ENCODE data around the gene C19orf38. TPM values are rescaled to one million over a fixed set of nuclear protein-coding genes. Genes with fewer than 3 reads are reported as not detected.

C19orf38 gene
- polyA plus RNA-seq, 3 donors: 1.3 to 2.5 (median 2.0) TPM

Other genes with a start within 250 kb of the C19orf38 start
- 100 to 1,000 TPM; 175 to 191 (median 187) TPM for gene SLC44A2, start 222.9 kb upstream of the C19orf38 start, polyA plus RNA-seq (ENCODE audit: insufficient read length in 3 of 3)
- 100 to 1,000 TPM; 295 to 328 (median 301) TPM for gene ILF3, start 194.1 kb upstream of the C19orf38 start, polyA plus RNA-seq (ENCODE audit: insufficient read length in 3 of 3)
- gene QTRT1, start 147.0 kb upstream of the C19orf38 start, polyA plus RNA-seq (ENCODE audit: insufficient read length in 3 of 3): 10 to 100 TPM; 46.1 to 80.7 (median 64.8) TPM
- gene DNM2, start 130.3 kb upstream of the C19orf38 start, polyA plus RNA-seq (ENCODE audit: insufficient read length in 3 of 3): 100 to 1,000 TPM; 117 to 168 (median 128) TPM
- 10 to 100 TPM; 45.5 to 62.2 (median 57.1) TPM for gene TMED1, start 12.2 kb upstream of the C19orf38 start, polyA plus RNA-seq (ENCODE audit: insufficient read length in 3 of 3)
- 10 to 100 TPM; 40.8 to 56.5 (median 46.2) TPM for gene CARM1, start 23.1 kb downstream of the C19orf38 start, polyA plus RNA-seq (ENCODE audit: insufficient read length in 3 of 3)
- gene YIPF2, start 80.2 kb downstream of the C19orf38 start, polyA plus RNA-seq (ENCODE audit: insufficient read length in 3 of 3): 10 to 100 TPM; 30.8 to 50.2 (median 45.0) TPM
- 10 to 100 TPM; 26.9 to 31.0 (median 28.3) TPM for gene TIMM29, start 80.4 kb downstream of the C19orf38 start, polyA plus RNA-seq (ENCODE audit: insufficient read length in 3 of 3)
- gene SMARCA4, start 112.6 kb downstream of the C19orf38 start, polyA plus RNA-seq (ENCODE audit: insufficient read length in 3 of 3): 100 to 1,000 TPM; 163 to 177 (median 165) TPM
- 10 to 100 TPM; 23.2 to 28.9 (median 25.1) TPM for gene LDLR, start 241.0 kb downstream of the C19orf38 start, polyA plus RNA-seq (ENCODE audit: insufficient read length in 3 of 3)

All from renal cortex interstitium (tissue), 3 donors.